Superior temporal gyrus (tissue), 1 donor: ENCODE results near the gene RNF138.
"Not testable (repeated sequence)": the region's sequence is repeated elsewhere in the genome, so short reads cannot be mapped to it uniquely, and the experiment has no call there.

ENCODE experiments used
- DNase-seq: peaks from one replicate; pipeline ENCODE4 v3.0.0-alpha.2; 2016; ENCODE audit errors: extremely low spot score

Gene RNF138

GRCh38 chr18:32091724-32092421 is at the start of gene RNF138:
RNF138 (plus strand) TSS chr18:32091874; CDS start chr18:32092777, 903 bp downstream.
- peak; percentile 80 for DNase-seq

GRCh38 chr18:32042337-32042736 is 49.3 kb upstream of the RNF138 start:
- DNase-seq: no peak

DNA sequence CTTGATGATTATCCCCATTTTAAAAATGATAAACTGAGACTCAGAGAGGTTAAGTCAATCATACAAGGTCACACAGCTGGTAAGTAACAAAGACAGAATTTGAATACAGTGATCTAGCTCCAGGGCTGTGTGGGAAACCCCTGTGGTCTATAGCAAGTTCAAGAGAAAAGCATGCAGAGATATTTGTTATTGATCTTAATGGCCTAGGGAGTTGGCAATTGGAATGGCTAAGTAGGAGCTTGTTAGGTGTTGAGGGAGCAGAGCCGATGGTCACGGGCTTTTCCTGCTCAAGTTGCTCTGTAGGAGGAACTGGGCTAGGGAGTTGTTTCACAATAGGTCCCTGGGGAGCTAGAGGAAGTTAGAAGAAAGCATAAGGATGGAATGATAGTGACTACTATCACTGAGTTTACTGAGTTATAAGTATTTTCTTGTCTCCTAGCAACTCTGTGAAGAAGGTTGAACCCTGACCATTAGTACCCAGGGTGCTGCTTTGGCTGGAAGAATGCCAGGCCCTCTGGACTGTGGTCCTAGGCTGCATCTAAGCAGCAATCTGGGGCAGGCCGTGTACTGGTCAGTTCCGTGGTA is 43.1 kb upstream of the RNF138 start:
- no peak for DNase-seq

DNA sequence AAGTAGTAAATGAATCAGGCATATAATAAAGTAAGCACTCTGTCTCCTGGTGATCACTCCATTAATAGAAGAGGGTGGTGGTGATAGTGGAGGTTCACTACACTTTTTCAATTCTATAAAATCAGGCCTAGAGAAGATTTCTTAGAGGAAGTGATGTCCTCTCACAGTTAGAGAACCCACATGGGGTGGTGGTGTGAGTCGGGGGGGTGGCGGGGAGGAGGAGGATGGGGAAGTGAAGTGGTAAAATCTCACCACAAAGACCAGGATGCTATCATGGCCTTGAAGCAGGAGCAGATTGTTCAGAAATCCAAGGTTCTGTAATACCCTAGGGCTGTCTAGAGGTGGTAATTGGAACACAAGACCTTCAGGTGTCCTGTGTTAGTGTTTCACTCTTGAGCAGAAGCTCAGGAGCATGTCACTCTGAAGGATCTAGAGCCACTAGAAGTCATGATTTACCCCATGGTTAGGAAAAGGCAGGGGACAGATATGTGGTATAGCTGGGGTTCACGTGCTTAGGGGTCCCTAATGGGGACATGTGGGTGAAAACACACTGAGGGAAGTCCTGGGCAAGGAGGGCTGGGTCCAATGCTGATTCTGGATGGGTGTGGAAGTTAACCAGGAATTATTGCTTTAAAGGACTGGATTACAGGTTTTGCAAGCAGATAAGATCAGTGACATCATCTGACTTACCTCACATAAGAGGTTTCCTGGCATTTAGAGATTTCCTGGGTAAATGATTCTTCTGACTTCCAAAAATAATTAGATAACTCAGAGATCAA is 42.1 kb upstream of the RNF138 start:
- no peak for DNase-seq

GRCh38 chr18:32056613-32057358 is 34.9 kb upstream of the RNF138 start:
- DNase-seq: no peak

DNA sequence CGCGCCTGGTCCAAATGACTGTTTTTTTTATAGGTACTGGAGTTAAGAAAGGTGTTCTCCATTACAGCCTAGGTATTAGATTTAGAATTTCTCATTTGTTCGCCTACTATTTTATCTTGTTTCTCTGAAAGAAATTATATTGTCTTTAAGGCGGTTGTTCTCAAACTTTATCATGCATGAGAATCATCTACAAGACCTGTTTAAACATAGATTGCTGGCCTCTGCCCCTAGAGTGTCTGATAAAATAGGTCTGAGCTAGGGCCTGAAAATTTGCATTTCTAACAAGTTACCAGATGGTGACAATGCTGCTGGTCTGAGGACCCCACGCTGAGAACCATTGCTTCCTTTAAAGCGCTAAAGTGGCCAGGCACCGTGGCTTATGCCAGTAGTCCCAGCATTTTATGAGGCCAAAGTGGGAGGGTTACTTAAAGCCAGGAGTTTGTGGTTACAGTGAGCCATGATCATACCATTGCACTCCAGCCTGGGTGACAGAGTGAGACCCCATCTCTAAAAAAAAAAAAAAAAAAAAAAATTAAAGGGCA is 34.0 kb upstream of the RNF138 start:
- DNase-seq: no peak

DNA sequence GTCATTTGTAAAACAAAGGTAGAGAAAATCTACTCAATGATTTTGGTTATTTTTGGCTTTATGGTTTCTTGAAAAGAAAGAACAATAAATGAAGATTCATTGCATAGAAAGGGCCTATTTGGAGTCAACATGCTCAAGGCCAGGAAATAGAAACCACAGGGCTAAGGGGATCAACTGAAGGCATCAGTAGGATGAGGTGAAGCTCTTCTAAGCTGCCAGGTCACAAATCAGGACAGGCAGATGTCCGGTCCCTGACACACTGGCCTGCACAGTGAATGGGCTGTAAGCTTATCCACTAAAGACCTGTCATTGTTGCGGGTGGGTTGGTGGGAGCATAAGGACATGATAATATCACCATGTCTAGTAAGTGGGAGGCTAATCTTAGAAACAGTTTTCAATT is 31.6 kb upstream of the RNF138 start:
- DNase-seq: no peak

- no peak for DNase-seq
These were observed 24.1 kb upstream of the RNF138 start for GRCh38 chr18:32067375-32068167.

DNA sequence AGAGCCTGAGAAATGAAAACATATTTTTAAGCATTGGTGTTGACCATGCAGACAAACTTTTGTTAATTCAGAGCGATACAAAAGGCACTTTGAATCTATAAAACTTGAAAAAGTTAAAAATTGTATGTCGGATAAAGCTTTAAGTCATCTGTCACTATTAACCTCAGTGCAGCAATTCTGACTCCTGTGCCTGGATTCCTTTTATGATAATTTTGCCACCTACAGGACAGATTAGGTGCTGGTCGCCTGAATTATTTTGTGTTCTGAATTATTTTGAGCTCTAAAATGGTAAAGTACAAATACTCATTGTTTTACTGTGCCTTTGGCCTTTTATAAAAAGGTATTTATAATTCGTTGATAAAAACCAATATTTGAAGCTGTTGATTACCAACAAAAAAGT is 19.4 kb upstream of the RNF138 start:
- peak; percentile 59 for DNase-seq

- no peak for DNase-seq
These were observed 17.5 kb upstream of the RNF138 start for GRCh38 chr18:32074206-32074605.

DNA sequence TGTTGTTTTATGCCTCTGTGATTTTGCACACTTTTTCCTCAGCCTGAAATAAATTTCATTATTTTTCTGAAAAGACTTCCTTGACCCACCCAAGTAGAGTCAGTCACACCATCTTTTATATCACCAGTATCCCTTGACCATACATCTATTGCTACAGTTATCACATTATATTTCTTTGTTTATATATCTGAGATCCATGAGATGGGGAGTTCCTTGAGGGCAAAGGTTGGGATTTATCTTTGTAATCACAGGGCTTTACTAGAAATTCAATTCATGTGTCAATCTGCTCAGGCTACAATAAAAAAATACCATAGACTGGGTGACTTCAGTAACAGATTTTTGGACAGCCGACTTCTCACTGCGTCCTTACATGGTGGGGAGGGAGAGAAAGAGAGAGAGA is 12.8 kb upstream of the RNF138 start:
- DNase-seq: no peak

GRCh38 chr18:32081881-32082280 is 9.8 kb upstream of the RNF138 start:
- no peak for DNase-seq

DNA sequence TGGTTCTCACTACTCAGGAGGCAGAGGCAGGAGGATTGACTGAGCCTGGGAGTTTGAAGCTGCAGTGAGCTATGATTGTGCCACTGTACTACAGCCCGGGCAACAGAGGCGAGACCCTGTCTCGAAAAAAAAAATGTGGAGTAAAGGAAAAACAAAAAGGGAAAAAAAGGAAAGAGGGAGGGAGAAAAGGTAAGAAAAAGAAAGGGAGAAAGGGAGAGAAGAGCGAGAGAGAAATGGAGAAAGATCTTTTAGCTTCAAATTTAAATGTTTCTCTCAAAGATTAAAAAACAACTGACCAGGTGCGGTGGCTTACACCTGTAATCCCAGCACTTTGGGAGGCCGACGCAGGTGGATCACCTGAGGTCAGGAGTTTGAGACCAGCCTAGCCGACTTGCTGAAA is 7.9 kb upstream of the RNF138 start:
- no peak for DNase-seq

DNA sequence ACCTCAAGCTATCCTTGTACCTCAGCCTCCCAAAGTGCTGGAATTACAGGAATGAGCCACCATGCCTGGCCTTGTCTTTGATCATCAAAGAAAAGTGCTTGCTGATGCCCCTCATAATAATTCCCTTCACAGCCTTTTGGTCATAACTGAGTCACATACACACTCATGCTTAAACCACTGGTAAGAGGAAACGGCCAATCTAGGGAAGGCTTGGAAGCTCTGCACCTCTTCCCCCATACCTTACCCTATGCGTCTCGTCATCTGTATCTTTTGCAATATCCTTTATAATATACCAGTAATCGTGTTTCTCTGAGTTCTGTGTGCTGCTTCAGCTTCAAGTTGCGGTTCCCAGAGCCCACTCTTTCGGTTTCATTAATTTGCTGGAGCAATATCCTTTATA is 4.8 kb upstream of the RNF138 start:
- no peak for DNase-seq

- DNase-seq: not testable (repeated sequence)
These were observed 843 bp upstream of the RNF138 start for GRCh38 chr18:32090831-32091230.

- no peak for DNase-seq
These were observed 350 bp upstream of the RNF138 start for GRCh38 chr18:32091325-32091723.

GRCh38 chr18:32092422-32093101 is 888 bp downstream of the RNF138 start:
- peak; percentile 95 for DNase-seq

DNA sequence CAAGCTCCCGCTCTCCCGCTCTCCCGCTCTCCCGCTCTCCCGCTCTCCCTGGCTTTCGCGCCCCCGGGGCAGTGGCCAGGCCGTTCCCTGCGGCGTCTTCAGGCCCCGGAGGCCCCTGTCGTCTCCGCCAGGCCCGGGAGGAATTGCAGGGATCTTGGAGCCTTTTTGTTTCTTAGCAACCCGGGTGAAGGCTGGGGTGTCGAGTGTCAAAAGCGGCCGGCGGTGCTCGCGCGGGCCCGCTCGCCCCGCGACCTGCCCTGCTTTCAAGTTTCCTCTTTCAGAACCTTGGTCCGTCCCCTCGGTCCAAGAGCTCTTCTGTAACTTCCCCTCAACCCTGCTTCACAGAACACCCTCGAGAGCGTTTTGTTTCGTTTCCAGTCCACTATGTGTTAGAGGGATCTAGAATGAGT is 1.4 kb downstream of the RNF138 start:
- DNase-seq: no peak

DNA sequence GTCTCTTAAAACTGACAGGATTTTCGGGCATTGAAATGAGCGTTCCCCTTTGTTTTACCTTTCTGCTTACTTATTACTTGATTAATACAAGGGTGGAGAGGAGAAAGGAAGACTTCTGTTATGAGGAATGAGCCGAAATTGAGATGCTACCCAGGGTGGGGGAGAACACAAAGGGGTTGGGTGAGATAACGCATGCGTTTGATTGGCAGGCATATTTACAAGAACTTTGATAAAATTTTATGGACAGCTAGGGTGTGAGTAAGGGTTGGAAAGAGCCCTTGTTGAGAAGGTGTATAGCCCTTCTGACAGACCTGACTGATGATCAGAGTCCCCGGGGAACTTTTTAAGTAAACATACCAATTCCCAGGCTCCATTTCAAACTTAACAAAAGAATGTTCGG is 1.8 kb downstream of the RNF138 start:
- DNase-seq: no peak

GRCh38 chr18:32095192-32095899 is 3.7 kb downstream of the RNF138 start:
- DNase-seq: no peak
